Uterus (tissue), 4 donors: ENCODE measurements around the gene PRKN. TPM values are rescaled to one million over a fixed set of nuclear protein-coding genes. Genes with fewer than 3 reads are reported as not detected.
"Not testable (repeated sequence)": the region's sequence is repeated elsewhere in the genome, so short reads cannot be mapped to it uniquely, and the experiment has no call there.

Source experiments
- DNase-seq, 2 donors: peaks; one replicate each; pipeline ENCODE4 v3.0.0-alpha.2; 2019 to 2020
- H3K27ac ChIP-seq, 2 donors: fragments of 200-600 bp; sonication (generic); 1 replicate in 1 of 2; 2 replicates in 1 of 2; pipeline ENCODE4 v1.5.1; 2016 to 2018
- H3K27me3 ChIP-seq, 2 donors: fragments of 200-600 bp; sonication (generic); one replicate each; pipeline ENCODE4 v1.5.1; 2018 to 2019; ENCODE audit warnings: control low read depth in 1 of 2
- H3K36me3 ChIP-seq, 2 donors: fragments of 200-600 bp; sonication (generic); one replicate each; pipeline ENCODE4 v1.5.1; 2019; ENCODE audit warnings: control low read depth in 1 of 2
- H3K4me1 ChIP-seq, 2 donors: fragments of 200-600 bp; sonication (generic); one replicate each; pipeline ENCODE4 v1.5.1; 2018 to 2019; ENCODE audit warnings: control low read depth in 1 of 2
- H3K4me3 ChIP-seq, 2 donors: fragments of 200-600 bp; sonication (generic); 1 replicate in 1 of 2; 2 replicates in 1 of 2; pipeline ENCODE4 v1.5.1; 2018 to 2019; ENCODE audit warnings: mild to moderate bottlenecking in 1 of 2
- H3K9me3 ChIP-seq, 2 donors: fragments of 200-600 bp; sonication (generic); one replicate each; pipeline ENCODE4 v1.5.1; 2019; ENCODE audit warnings: control low read depth in 1 of 2
- POLR2A ChIP-seq, 2 donors: fragments of 450-650 bp; IDR thresholded peaks; one replicate each; pipeline ENCODE4 v1.6.1; 2016; ENCODE audit warnings: antibody characterized with exemption in 2 of 2, mild to moderate bottlenecking in 1 of 2, moderate library complexity in 1 of 2
- intact Hi-C: fragments of 100-400 bp; cut with DNase I; formaldehyde crosslinking; loops from one replicate; pipeline ENCODE4 v1.15.1; 2023; ENCODE audit warnings: low total_unique reads
- total RNA-seq, 4 donors: library from RNA; depleted of rRNA in 3 of 4; stranded (reverse); fragments of >200 nt in 3 of 4; gene quantifications; one replicate each; pipeline versions ENCODE4 v1.1.0 to v1.2.4, GENCODE V29; 2014 to 2023
- TF ChIP-seq, protein P1 (sequence below), 4 experiments: fragments of 200-600 bp in 2 of 4; fragments of 450-650 bp in 2 of 4; sonication (generic) in 2 of 4; IDR thresholded peaks; one replicate each; pipeline ENCODE4 v1.5.1; 2016 to 2019; ENCODE audit warnings: antibody characterized with exemption in 4 of 4, mild to moderate bottlenecking in 2 of 4, moderate library complexity in 1 of 4
- donor health status: DM: yes; HTN: yes; CAD: no.

The PRKN gene
- total RNA-seq, 4 donors from 2014 or later = 10.2 to 21.3 (median 13.1) TPM

DNA sequence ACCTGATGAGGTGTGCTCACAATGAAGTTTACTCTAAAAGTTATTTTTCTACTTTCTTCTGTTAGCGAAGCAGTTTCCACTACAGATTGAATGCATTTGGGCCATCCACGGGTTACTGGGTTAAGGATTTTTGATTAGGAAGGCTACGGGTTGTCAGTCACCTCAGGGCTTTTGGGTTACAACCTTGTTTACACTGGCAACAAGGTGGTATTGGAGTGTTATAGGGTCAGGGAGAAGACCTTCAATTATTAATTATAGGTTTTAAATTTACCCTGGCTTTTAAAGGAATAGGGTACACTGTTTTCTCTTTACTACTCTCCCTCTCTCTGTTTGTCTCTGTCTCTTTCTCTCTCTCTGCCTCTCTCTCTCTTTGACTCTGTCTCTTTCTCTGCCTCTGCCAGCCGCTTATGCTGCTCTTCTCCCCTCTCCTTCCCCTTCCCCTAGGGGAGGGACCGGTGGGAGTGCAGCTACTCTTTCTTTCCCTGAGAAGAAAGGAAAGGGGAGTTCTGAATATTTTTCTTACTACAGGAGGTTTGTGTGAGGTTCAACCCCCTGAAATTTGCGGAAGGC, 1413.5 kb downstream of the PRKN start:
- Histone ChIP-seq H3K27ac (no peak overlapping the region), H3K4me1 (no peaks in the 10 kb centered on the region), H3K27me3 (no peaks in the 10 kb centered on the region), H3K4me3 (no peak overlapping the region), H3K9me3 (no peaks in the 10 kb centered on the region), H3K36me3 (no peaks in the 10 kb centered on the region)
- TF ChIP-seq, protein P1, sequence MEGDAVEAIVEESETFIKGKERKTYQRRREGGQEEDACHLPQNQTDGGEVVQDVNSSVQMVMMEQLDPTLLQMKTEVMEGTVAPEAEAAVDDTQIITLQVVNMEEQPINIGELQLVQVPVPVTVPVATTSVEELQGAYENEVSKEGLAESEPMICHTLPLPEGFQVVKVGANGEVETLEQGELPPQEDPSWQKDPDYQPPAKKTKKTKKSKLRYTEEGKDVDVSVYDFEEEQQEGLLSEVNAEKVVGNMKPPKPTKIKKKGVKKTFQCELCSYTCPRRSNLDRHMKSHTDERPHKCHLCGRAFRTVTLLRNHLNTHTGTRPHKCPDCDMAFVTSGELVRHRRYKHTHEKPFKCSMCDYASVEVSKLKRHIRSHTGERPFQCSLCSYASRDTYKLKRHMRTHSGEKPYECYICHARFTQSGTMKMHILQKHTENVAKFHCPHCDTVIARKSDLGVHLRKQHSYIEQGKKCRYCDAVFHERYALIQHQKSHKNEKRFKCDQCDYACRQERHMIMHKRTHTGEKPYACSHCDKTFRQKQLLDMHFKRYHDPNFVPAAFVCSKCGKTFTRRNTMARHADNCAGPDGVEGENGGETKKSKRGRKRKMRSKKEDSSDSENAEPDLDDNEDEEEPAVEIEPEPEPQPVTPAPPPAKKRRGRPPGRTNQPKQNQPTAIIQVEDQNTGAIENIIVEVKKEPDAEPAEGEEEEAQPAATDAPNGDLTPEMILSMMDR (IDR thresholded peaks at IDR 0.05) = no peak
- no peak for TF ChIP-seq POLR2A (IDR thresholded peaks at IDR 0.05)
- DNase-seq = no peak
- intact Hi-C loops = no loop called here

DNA sequence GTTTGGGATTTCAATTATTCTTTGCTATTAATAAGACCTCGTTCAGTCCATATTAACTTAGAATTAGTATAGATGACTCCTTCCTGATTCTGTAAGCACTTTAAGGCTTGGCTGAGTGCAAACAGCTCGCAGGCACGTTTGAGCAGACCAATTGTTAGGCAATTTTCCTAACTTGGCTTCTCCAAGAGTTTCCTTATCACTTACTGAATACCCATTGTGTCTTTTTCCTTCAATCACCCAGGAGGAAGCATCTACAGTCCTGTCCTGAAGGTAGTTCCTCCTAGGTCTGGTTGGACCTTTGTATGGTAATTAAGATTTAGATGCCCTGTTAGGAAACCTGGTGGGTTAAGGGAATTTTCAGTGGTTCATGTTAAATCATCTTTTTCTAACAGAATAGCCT, 1414.1 kb downstream of the PRKN start:
- intact Hi-C loops, H3K4me3 ChIP-seq, H3K27ac ChIP-seq, H3K4me1 ChIP-seq, H3K27me3 ChIP-seq, H3K9me3 ChIP-seq, DNase-seq, H3K36me3 ChIP-seq: not testable (repeated sequence)

GRCh38 chr6:161309774-161310173, 1417.8 kb downstream of the PRKN start:
- H3K27ac ChIP-seq, intact Hi-C loops, H3K9me3 ChIP-seq, H3K4me1 ChIP-seq, H3K36me3 ChIP-seq, H3K27me3 ChIP-seq, H3K4me3 ChIP-seq, DNase-seq: not testable (repeated sequence)

DNA sequence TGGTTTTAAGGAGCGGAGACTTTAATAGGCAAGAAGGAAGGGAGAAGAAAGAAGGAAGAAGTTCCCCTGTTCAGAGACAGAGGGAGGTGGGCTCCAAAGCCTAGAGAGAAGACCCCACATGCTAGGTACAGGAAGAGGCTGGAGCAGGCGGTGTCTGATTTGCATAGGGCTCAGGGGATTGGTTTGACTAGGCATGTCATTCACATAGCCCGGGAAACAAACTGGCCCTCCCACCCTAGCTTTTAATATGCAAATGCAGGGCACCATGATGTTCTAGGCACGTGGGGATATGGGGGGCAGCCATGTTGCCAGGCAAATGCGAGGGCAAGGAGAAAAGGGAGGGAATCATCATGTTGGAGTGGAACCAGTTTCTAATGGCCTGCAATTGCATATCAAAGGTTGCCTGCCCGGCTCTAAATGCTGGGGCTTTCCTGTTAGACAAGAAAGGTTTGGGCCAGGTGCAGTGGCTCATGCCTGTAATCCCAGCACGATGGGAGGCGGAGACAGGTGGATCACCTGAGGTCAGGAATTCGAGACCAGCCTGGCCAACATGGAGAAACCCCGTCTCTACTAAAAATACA, 1419.4 kb downstream of the PRKN start:
- Histone ChIP-seq H3K27me3 (no peaks in the 10 kb centered on the region), H3K36me3 (no peaks in the 10 kb centered on the region), H3K9me3 (no peaks in the 10 kb centered on the region), H3K27ac (no peak overlapping the region), H3K4me3 (no peak overlapping the region), H3K4me1 (no peaks in the 10 kb centered on the region)
- intact Hi-C loops = no loop called here
- no peak for DNase-seq
- TF ChIP-seq, protein P1 (IDR thresholded peaks at IDR 0.05) = no peak
- TF ChIP-seq POLR2A (IDR thresholded peaks at IDR 0.05) = no peak

- Histone ChIP-seq H3K9me3 (no peaks in the 10 kb centered on the region), H3K4me3 (no peak overlapping the region), H3K27ac (no peak overlapping the region), H3K4me1 (no peaks in the 10 kb centered on the region), H3K27me3 (no peaks in the 10 kb centered on the region), H3K36me3 (no peaks in the 10 kb centered on the region)
- intact Hi-C loops = no loop called here
- TF ChIP-seq, protein P1 (IDR thresholded peaks at IDR 0.05) = no peak
- DNase-seq = no peak
Measured at GRCh38 chr6:161305860-161306259, 1421.7 kb downstream of the PRKN start.

- no peaks in the 10 kb centered on the region for H3K27me3 ChIP-seq
- no peak overlapping the region for H3K4me3 ChIP-seq
- H3K4me1 ChIP-seq = no peaks in the 10 kb centered on the region
- H3K27ac ChIP-seq = no peak overlapping the region
- intact Hi-C loops = no loop called here
- no peaks in the 10 kb centered on the region for H3K9me3 ChIP-seq
- TF ChIP-seq, protein P1 (IDR thresholded peaks at IDR 0.05) = no peak
- no peak for DNase-seq
- H3K36me3 ChIP-seq = no peaks in the 10 kb centered on the region
Measured at GRCh38 chr6:161303628-161304340, 1423.8 kb downstream of the PRKN start.
